Thyroid gland (tissue), 4 donors: ENCODE data around the gene HRH4.

Source experiments
- POLR2A ChIP-seq, 2 donors: fragments of 450-650 bp; IDR thresholded peaks; one replicate each; pipeline ENCODE4 v1.6.1; 2017; ENCODE audit warnings: antibody characterized with exemption in 2 of 2, mild to moderate bottlenecking in 2 of 2, moderate library complexity in 1 of 2
- TF ChIP-seq, protein P1 (sequence below), 6 experiments: fragments of 200-600 bp in 3 of 6; fragments of 450-650 bp in 3 of 6; sonication (generic) in 3 of 6; IDR thresholded peaks; one replicate each; pipeline ENCODE4 v1.5.1; 2016 to 2019; ENCODE audit warnings: antibody characterized with exemption in 6 of 6, mild to moderate bottlenecking in 2 of 6, inconsistent platforms in 1 of 6, moderate library complexity in 1 of 6

DNA sequence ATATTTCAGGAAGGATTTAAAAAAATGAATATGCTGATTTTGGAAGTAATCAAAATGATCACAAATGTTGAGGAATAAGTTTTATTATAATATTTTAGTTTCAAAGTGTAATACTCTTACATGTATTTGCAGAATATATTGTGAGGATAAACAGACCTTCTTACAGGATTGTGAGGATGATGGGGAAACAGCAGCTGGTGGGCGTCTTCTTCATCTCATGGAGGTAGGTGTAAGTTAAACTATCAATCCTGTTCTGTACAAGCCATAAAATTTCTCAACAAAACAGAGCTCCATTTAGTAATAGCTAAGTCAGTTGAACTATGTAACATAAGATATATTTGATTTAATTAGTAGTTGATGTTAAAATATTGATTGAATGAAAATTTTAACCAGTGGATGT lies 12.5 kb upstream of the HRH4 start:
- TF ChIP-seq, protein P1, sequence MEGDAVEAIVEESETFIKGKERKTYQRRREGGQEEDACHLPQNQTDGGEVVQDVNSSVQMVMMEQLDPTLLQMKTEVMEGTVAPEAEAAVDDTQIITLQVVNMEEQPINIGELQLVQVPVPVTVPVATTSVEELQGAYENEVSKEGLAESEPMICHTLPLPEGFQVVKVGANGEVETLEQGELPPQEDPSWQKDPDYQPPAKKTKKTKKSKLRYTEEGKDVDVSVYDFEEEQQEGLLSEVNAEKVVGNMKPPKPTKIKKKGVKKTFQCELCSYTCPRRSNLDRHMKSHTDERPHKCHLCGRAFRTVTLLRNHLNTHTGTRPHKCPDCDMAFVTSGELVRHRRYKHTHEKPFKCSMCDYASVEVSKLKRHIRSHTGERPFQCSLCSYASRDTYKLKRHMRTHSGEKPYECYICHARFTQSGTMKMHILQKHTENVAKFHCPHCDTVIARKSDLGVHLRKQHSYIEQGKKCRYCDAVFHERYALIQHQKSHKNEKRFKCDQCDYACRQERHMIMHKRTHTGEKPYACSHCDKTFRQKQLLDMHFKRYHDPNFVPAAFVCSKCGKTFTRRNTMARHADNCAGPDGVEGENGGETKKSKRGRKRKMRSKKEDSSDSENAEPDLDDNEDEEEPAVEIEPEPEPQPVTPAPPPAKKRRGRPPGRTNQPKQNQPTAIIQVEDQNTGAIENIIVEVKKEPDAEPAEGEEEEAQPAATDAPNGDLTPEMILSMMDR (IDR thresholded peaks at IDR 0.05) = no peak
- TF ChIP-seq POLR2A (IDR thresholded peaks at IDR 0.05) = no peak
